WTC11 (cell line): ENCODE data around the gene NR1H3. TPM values are rescaled to one million over a fixed set of nuclear protein-coding genes. Genes with fewer than 3 reads are reported as not detected.

ENCODE experiments used
- ATAC-seq: fragments of 200-7000 bp; cut with Tn5 transposase; 2 replicates; pipeline ENCODE4 v1.10.0; 2021; ENCODE audit warnings: mild to moderate bottlenecking, moderate library complexity
- CTCF ChIA-PET: fragments of 300-600 bp; sonication (Branson Sonifier 250); formaldehyde crosslinking; loops from one replicate; lab custom pipeline; 2021; ENCODE audit warnings: antibody characterized with exemption; lab: Charles Lee
- POLR2A ChIA-PET: fragments of 350-600 bp; sonication (Branson Sonifier 250); formaldehyde crosslinking; loops from one replicate; lab custom pipeline; 2021; ENCODE audit warnings: antibody characterized with exemption; lab: Charles Lee
- DNase-seq: peaks from one replicate; pipeline ENCODE4 v3.0.0; 2021; ENCODE audit warnings: low spot score
- H3K27ac Mint-ChIP-seq: 2 replicates; pipeline ENCODE4 v1.8.0; 2021; ENCODE audit warnings: mixed read lengths
- H3K27me3 Mint-ChIP-seq: 2 replicates; pipeline ENCODE4 v1.8.0; 2021; ENCODE audit warnings: low read depth, mild to moderate bottlenecking, moderate library complexity, mixed read lengths
- H3K36me3 Mint-ChIP-seq: 2 replicates; pipeline ENCODE4 v1.8.0; 2021; ENCODE audit warnings: mixed read lengths
- H3K4me1 Mint-ChIP-seq: 2 replicates; pipeline ENCODE4 v1.8.0; 2022; ENCODE audit warnings: mixed read lengths
- H3K4me3 Mint-ChIP-seq: 2 replicates; pipeline ENCODE4 v1.8.0; 2021; ENCODE audit warnings: mild to moderate bottlenecking, moderate library complexity, mixed read lengths
- H3K9me3 Mint-ChIP-seq: 2 replicates; pipeline ENCODE4 v1.8.0; 2021; ENCODE audit warnings: mixed read lengths
- AR ChIP-seq: fragments of 250-450 bp; sonication (Bioruptor Pico); IDR thresholded peaks from 2 replicates; pipeline ENCODE4 v1.9.0; 2021; ENCODE audit warnings: mild to moderate bottlenecking
- ATF1 ChIP-seq: sonication (generic); formaldehyde crosslinking; IDR thresholded peaks from 2 replicates; pipeline ENCODE4 v1.8.1; 2023; ENCODE audit warnings: mild to moderate bottlenecking, moderate library complexity, missing genetic modification reagents
- CREB1 ChIP-seq: sonication (generic); formaldehyde crosslinking; IDR thresholded peaks from 2 replicates; pipeline ENCODE4 v1.8.0; 2023; ENCODE audit warnings: mild to moderate bottlenecking, missing genetic modification reagents
- E2F1 ChIP-seq: sonication (generic); formaldehyde crosslinking; IDR thresholded peaks from 2 replicates; pipeline ENCODE4 v1.8.0; 2022; ENCODE audit warnings: mild to moderate bottlenecking, missing genetic modification reagents
- ETV6 ChIP-seq: sonication (generic); formaldehyde crosslinking; IDR thresholded peaks from 2 replicates; pipeline ENCODE4 v1.8.1; 2022; ENCODE audit warnings: mild to moderate bottlenecking, missing genetic modification reagents
- FOXJ3 ChIP-seq: sonication (generic); formaldehyde crosslinking; IDR thresholded peaks from 2 replicates; pipeline ENCODE4 v1.9.0; 2021; ENCODE audit warnings: missing genetic modification reagents, mild to moderate bottlenecking, borderline replicate concordance
- FOXP1 ChIP-seq: sonication (generic); formaldehyde crosslinking; IDR thresholded peaks from 2 replicates; pipeline ENCODE4 v1.8.0; 2022; ENCODE audit warnings: missing genetic modification reagents, mild to moderate bottlenecking, moderate library complexity, borderline replicate concordance
- GRHL2 ChIP-seq: fragments of 250-450 bp; sonication (Bioruptor Pico); IDR thresholded peaks from 2 replicates; pipeline ENCODE4 v1.8.0; 2022; ENCODE audit warnings: mild to moderate bottlenecking, moderate library complexity; ENCODE audit not compliant: insufficient replicate concordance, severe bottlenecking
- GTF2I ChIP-seq: fragments of 250-450 bp; sonication (Bioruptor Pico); conservative IDR thresholded peaks from 2 replicates; pipeline ENCODE4 v1.4.0; 2021; ENCODE audit warnings: mild to moderate bottlenecking
- IRF2 ChIP-seq: sonication (generic); formaldehyde crosslinking; IDR thresholded peaks from 2 replicates; pipeline ENCODE4 v1.8.0; 2022; ENCODE audit warnings: low read depth, missing genetic modification reagents, borderline replicate concordance
- NR1H2 ChIP-seq: sonication (generic); formaldehyde crosslinking; IDR thresholded peaks from 2 replicates; pipeline ENCODE4 v1.9.0; 2021; ENCODE audit warnings: mild to moderate bottlenecking, moderate library complexity, missing genetic modification reagents
- NR2C2 ChIP-seq: sonication (generic); formaldehyde crosslinking; IDR thresholded peaks from 2 replicates; pipeline ENCODE4 v1.8.0; 2022; ENCODE audit warnings: mild to moderate bottlenecking, missing genetic modification reagents
- OVOL2 ChIP-seq: fragments of 250-450 bp; sonication (Bioruptor Pico); IDR thresholded peaks from 2 replicates; pipeline ENCODE4 v1.9.0; 2021; ENCODE audit warnings: mild to moderate bottlenecking, borderline replicate concordance
- TCF7 ChIP-seq: sonication (generic); formaldehyde crosslinking; IDR thresholded peaks from 2 replicates; pipeline ENCODE4 v1.8.0; 2022; ENCODE audit warnings: mild to moderate bottlenecking, low read depth, missing genetic modification reagents, moderate library complexity
- TEAD1 ChIP-seq: sonication (generic); formaldehyde crosslinking; IDR thresholded peaks from 2 replicates; pipeline ENCODE4 v1.8.0; 2022; ENCODE audit warnings: mild to moderate bottlenecking, missing genetic modification reagents
- USF1 ChIP-seq: sonication (generic); formaldehyde crosslinking; IDR thresholded peaks from 2 replicates; pipeline ENCODE4 v1.8.0; 2022; ENCODE audit warnings: mild to moderate bottlenecking, missing genetic modification reagents
- ZBTB21 ChIP-seq: sonication (generic); formaldehyde crosslinking; IDR thresholded peaks from 2 replicates; pipeline ENCODE4 v1.8.1; 2023; ENCODE audit warnings: mild to moderate bottlenecking, missing genetic modification reagents, borderline replicate concordance
- ZNF396 ChIP-seq: fragments of 250-450 bp; sonication (Bioruptor Pico); IDR thresholded peaks from 2 replicates; pipeline ENCODE4 v1.8.0; 2021; ENCODE audit warnings: mild to moderate bottlenecking, moderate library complexity, borderline replicate concordance
- ZNF423 ChIP-seq: fragments of 250-450 bp; sonication (Bioruptor Pico); IDR thresholded peaks from 2 replicates; pipeline ENCODE4 v2.1.2; 2022; ENCODE audit warnings: mild to moderate bottlenecking, moderate library complexity
- ZNF671 ChIP-seq: fragments of 250-450 bp; sonication (Bioruptor Pico); IDR thresholded peaks from 2 replicates; pipeline ENCODE4 v1.8.0; 2021; ENCODE audit warnings: mild to moderate bottlenecking
- total RNA-seq: library from RNA; stranded (reverse); gene quantifications from 3 replicates; pipeline ENCODE4 v1.2.3, GENCODE V29; 2021
- TF ChIP-seq, protein P1 (sequence below): sonication (generic); formaldehyde crosslinking; IDR thresholded peaks from 2 replicates; pipeline ENCODE4 v1.8.0; 2023; ENCODE audit warnings: mild to moderate bottlenecking, missing genetic modification reagents
- TF ChIP-seq, protein P2 (sequence below): sonication (generic); formaldehyde crosslinking; IDR thresholded peaks from 2 replicates; pipeline ENCODE4 v1.8.1; 2022; ENCODE audit warnings: mild to moderate bottlenecking, missing genetic modification reagents, moderate library complexity, borderline replicate concordance
- TF ChIP-seq, protein P3 (sequence below): sonication (generic); formaldehyde crosslinking; IDR thresholded peaks from 2 replicates; pipeline ENCODE4 v1.8.0; 2023; ENCODE audit warnings: missing genetic modification reagents

Gene NR1H3
- total RNA-seq, 1 experiment from 2014 or later, result 26.3 TPM

DNA sequence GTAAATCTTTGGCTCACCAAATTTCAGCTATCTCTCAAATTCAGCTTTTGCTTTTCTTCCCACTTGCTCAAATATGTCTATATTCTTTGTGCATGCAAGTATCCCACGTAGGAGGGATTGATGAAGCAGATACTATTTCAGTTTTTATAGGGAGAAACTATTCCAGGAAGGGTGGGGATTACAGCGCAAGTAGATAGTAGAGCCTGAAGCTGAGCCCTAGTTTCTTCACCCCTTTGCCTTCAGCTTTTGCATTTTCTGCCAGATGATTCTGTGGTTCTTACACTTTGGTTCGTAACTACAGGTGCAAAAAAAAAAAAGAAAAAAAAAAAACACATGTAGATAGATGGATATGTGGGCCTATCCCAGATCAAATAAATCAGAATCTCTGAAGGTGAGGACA lies 6.0 kb upstream of the NR1H3 start:
- Mint-ChIP-seq H3K4me3 (no peak overlapping the region), H3K9me3 (no peaks in the 10 kb centered on the region), H3K36me3 (no peaks in the 10 kb centered on the region), H3K27ac (peak overlapping the region; percentile 29; the same call in 1 of the 2 replicates), H3K4me1 (peaks cover 15% of the 10 kb centered on the region), H3K27me3 (no peaks in the 10 kb centered on the region)
- POLR2A ChIA-PET, result no interaction called here
- TF ChIP-seq GRHL2 (CRISPR knock-in tag), result no peak
- TF ChIP-seq NR1H2 (CRISPR knock-in tag), result no peak
- TF ChIP-seq E2F1 (CRISPR knock-in tag), result no peak
- no peak for TF ChIP-seq FOXJ3 (CRISPR knock-in tag)
- no peak for TF ChIP-seq TEAD1
- TF ChIP-seq ZBTB21, result no peak
- no peak for TF ChIP-seq ZNF671 (CRISPR knock-in tag)
- TF ChIP-seq NR2C2, result no peak
- TF ChIP-seq ETV6 (CRISPR knock-in tag), result no peak
- TF ChIP-seq ZNF423 (CRISPR knock-in tag), result no peak
- TF ChIP-seq FOXP1 (CRISPR knock-in tag), result no peak
- no peak for TF ChIP-seq TCF7 (CRISPR knock-in tag)
- no peak for TF ChIP-seq AR (CRISPR knock-in tag)
- no peak for TF ChIP-seq ZNF396 (CRISPR knock-in tag)
- no peak for DNase-seq
- CTCF ChIA-PET, result no interaction called here
- no peak for ATAC-seq

DNA sequence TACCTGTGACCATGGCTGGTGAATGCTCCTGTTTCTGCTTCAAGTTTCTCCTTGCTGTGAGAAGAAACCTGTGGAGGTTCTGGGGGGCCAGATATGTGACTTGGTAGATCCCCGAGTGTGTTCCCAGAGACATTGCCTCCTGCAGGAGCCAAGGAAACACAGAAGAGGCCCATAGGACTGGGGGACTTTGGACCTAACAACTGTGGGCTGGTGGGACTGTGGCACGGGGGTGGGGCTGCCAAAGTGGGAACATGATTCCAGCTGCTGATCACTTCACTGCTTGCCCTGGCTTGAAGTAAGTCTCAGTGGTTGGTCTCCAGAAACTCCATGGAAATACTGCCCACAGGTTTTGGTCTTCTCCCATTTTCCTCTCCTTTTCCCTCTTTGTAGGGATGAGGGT lies 4.1 kb upstream of the NR1H3 start:
- CTCF ChIA-PET, result interaction anchor here (1.3 kb wide), 1 partner anchor 101 kb away, joined by 6 read pairs; no protein-coding TSS in a partner anchor
- Mint-ChIP-seq H3K4me1 (peaks cover 23% of the 10 kb centered on the region), H3K9me3 (no peaks in the 10 kb centered on the region), H3K4me3 (no peak overlapping the region), H3K36me3 (no peaks in the 10 kb centered on the region), H3K27ac (peak overlapping the region; percentile 57; the same call in 1 of the 2 replicates), H3K27me3 (no peaks in the 10 kb centered on the region)
- POLR2A ChIA-PET, result no interaction called here
- DNase-seq (no peak), ATAC-seq (no peak)
- TF ChIP-seq GTF2I (CRISPR knock-in tag), result no peak
- no peak for TF ChIP-seq IRF2 (CRISPR knock-in tag)
- TF ChIP-seq, protein P1, sequence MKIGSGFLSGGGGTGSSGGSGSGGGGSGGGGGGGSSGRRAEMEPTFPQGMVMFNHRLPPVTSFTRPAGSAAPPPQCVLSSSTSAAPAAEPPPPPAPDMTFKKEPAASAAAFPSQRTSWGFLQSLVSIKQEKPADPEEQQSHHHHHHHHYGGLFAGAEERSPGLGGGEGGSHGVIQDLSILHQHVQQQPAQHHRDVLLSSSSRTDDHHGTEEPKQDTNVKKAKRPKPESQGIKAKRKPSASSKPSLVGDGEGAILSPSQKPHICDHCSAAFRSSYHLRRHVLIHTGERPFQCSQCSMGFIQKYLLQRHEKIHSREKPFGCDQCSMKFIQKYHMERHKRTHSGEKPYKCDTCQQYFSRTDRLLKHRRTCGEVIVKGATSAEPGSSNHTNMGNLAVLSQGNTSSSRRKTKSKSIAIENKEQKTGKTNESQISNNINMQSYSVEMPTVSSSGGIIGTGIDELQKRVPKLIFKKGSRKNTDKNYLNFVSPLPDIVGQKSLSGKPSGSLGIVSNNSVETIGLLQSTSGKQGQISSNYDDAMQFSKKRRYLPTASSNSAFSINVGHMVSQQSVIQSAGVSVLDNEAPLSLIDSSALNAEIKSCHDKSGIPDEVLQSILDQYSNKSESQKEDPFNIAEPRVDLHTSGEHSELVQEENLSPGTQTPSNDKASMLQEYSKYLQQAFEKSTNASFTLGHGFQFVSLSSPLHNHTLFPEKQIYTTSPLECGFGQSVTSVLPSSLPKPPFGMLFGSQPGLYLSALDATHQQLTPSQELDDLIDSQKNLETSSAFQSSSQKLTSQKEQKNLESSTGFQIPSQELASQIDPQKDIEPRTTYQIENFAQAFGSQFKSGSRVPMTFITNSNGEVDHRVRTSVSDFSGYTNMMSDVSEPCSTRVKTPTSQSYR (CRISPR knock-in tag), result no peak
- TF ChIP-seq CREB1 (CRISPR knock-in tag), result no peak
- no peak for TF ChIP-seq TEAD1
- TF ChIP-seq ZNF671 (CRISPR knock-in tag), result no peak
- TF ChIP-seq, protein P2, sequence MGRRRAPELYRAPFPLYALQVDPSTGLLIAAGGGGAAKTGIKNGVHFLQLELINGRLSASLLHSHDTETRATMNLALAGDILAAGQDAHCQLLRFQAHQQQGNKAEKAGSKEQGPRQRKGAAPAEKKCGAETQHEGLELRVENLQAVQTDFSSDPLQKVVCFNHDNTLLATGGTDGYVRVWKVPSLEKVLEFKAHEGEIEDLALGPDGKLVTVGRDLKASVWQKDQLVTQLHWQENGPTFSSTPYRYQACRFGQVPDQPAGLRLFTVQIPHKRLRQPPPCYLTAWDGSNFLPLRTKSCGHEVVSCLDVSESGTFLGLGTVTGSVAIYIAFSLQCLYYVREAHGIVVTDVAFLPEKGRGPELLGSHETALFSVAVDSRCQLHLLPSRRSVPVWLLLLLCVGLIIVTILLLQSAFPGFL (CRISPR knock-in tag), result no peak
- TF ChIP-seq ZNF423 (CRISPR knock-in tag), result no peak
- TF ChIP-seq, protein P3, sequence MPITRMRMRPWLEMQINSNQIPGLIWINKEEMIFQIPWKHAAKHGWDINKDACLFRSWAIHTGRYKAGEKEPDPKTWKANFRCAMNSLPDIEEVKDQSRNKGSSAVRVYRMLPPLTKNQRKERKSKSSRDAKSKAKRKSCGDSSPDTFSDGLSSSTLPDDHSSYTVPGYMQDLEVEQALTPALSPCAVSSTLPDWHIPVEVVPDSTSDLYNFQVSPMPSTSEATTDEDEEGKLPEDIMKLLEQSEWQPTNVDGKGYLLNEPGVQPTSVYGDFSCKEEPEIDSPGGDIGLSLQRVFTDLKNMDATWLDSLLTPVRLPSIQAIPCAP, result no peak
- no peak for TF ChIP-seq USF1
- no peak for TF ChIP-seq OVOL2 (CRISPR knock-in tag)
- no peak for TF ChIP-seq ATF1
